Muscle of arm (tissue), 12 donors: ENCODE results near the gene CEP350. TPM values are rescaled to one million over a fixed set of nuclear protein-coding genes. Genes with fewer than 3 reads are reported as not detected.
A peak's percentile ranks its signal among the peaks of the same experiment; 100 is the strongest.
"Not testable (repeated sequence)": the region's sequence is repeated elsewhere in the genome, so short reads cannot be mapped to it uniquely, and the experiment has no call there.

ENCODE experiments used
- DNase-seq: peaks from one replicate; pipeline ENCODE4 v3.0.0-alpha.2; 2013
- polyA plus RNA-seq, 12 donors: library from polyadenylated mRNA; unstranded; fragments of 120-200 nt; gene quantifications; one replicate each; pipeline ENCODE4 v1.2.1, GENCODE V29; 2013; ENCODE audit not compliant: insufficient read length in 12 of 12

CEP350 gene
- polyA plus RNA-seq, 12 donors, result 27.9 to 41.2 (median 33.8) TPM; not detected in 1

DNA sequence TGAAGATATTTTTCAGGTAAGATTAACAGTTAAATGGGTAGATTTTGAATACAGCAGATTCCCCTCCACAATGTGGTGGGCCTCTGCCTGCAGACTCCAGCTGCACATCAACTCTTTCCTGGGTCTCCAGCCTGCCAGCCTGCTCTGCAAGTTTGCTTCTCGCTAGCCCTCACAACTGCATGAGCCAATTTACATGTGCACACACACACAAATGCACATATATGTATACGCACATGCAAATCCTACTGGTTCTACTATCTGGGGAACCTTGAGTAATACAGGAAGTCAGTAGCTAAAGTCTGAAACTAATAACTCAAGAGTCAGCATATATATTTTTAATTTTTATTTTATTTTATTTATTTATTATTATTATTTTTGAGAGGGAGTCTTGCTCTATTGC lies 165.2 kb downstream of the CEP350 start:
- DNase-seq, result no peak

DNA sequence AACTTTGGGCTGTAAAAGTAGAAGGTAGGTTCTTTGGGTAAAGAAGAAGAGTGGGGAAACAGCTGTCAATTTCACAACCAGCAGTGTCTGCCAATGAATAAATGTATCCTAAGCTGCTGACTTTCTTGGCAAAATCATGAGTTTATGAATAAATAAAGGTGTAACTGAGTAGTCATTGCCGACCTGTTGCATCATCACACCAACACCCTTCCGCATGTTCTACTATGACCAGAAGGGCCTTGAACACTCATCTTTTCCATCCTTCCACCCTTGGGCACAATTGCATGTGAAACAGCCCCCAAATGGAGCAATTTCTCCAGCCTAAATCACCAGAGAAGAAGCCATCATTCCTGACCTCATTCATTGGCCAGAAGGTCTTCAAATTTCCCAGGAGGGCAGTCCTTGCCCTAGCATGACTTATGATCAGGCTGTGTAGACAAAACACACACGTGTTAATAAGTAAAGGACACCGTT lies 168.9 kb downstream of the CEP350 start:
- no peak for DNase-seq

DNA sequence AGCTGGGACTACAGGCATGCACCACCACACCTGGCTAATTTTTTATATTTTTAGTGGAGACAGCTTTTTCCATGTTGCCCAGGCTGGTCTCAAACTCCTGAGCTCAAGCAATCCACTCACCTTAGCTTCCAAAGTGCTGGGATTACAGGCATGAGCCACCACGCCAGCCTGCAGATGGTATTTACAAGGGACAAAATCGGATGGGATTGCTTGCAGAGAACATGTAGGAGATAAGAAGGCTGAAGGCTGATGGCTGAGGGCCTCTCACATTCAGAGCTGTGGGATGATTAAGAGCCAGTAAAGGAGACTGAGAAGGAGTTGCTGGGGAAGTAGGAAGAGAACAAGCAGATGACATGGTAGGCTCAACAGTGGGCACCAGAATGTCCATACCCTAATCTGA lies 176.0 kb downstream of the CEP350 start:
- DNase-seq, result no peak

DNA sequence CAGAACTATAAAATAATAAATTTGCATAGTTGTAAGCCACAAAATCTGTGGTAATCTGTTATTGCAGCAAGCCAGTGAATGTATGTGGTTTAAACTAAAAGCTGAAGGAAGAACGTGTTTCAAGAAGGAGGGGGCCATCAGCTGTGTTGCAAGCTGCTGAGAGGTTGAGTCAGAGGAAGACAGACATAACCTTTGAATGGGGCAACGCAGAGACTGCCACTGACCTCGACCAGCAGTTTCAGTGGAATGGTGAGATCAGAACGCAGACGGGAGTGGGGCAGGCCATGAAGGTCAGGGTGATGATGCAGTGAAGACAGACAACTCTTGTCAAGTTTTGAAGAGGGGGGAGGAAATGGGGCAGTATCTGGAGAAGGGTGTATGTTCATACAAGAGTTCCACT lies 176.9 kb downstream of the CEP350 start:
- no peak for DNase-seq

DNA sequence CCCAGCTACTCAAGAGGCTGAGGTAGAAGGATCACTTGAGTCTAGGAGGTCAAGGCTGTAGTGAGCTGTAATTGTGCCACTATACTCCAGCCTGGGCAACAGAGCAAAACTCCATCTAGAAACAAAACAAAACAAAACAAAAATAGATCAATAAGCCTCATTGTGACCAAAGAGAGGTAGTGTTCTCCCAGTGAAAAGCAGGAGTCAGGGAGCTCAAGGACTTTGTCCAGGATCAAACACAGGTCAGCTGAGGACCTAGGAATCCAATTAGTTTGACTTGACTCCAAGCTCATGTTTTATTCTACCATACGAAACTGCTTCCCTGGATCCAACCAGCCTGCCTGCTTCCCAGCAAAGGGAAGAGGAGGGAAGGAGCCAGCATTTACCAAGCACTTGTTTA lies 178.6 kb downstream of the CEP350 start:
- no peak for DNase-seq

DNA sequence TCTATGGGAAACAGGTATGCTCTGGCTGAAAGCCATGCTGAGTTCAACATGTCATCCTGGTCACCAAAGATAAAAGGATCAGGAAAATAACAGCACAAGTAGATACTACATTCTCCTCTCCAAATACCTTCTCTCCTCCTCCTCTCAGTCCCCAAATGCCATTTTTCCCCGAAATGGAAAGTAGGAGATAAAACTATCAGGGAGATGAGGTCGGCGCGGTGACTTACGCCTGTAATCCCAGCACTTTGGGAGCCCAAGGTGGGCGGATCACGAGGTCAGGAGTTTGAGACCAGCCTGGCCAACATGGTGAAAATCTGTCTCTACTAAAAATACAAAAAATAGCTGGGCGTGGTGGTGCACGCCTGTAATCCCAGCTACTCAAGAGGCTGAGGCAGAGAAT lies 179.1 kb downstream of the CEP350 start:
- DNase-seq, result not testable (repeated sequence)

DNA sequence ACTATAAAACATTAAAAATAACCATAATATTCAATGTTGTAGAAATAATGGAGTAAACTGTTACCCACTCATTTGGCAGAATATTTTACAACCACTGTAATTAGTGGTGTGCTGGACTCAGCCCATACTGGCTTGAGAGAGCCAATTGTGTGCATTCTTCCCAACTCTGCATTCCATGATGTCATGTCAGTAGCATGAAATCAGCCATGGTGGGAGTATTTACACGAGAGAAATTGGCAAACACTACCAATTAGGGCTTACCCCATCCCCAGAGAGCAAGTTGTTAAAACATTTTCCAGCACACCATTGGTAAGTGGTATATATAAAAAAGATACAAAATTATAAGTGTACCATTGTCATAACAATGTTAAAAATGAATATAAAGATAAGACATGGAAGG lies 180.9 kb downstream of the CEP350 start:
- no peak for DNase-seq

DNA sequence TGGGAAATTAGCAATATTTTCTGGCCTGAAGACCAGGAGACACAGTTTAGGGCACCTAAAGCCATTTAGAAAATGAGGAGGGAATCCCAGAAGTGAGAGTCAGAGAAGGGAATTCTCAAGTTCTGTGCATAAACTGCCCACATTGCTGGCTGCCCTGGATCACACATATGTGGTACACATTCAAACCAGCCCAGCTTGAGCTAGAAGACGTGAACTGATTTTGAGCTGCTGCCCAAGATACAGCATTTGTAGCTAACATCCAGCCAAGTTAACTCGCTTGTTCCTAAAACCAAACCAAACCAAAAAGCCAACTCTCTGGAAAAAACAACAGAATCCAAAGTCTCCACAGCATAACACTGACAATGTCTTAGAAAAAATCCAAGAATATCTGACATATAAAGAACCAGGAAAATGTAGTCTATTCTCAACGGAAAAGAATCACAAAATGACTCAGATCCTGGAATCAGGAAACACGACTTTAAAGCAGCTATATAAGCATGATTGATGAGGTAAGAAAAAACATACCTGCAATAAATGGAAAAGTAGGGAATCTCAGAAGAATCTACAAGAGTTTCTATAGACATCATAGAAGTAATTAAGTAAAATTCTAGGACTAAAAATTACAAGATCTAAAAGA lies 181.8 kb downstream of the CEP350 start:
- no peak for DNase-seq

DNA sequence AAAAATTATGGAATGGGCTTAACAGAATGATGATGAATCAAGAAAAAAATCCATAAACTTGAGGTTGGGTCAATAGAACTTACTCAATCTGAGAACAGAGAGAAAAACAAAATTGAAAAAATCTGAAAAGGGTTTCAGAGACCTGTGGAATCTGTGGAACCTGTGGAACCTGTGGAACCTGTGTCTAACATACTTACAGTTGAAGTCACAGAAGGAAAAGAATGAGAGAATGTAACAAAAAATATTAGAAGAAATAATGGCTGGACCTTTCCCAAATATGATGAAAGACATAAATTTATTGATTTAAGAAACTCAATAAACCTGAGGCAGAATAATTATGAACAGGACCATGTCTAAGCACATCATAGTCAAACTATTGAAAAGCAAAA lies 182.4 kb downstream of the CEP350 start:
- DNase-seq, result no peak

DNA sequence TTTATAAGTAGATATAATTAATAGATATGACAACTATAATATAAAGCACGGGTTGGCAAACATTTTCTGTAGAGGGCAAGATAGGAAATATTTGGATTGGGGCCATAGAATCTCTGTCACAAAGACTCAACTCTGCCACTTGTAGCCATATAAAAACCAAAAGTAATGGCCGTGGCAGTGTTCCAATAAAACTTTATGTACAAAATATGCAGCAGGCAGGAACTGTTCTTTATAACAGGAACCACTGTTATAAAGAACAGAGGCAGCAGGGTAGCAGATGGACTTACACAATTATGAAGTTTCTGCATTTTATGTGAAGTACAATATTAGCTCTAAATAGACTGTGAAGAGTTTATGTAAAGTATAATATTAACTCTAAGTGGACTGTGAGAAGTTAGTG lies 183.2 kb downstream of the CEP350 start:
- DNase-seq, result no peak

DNA sequence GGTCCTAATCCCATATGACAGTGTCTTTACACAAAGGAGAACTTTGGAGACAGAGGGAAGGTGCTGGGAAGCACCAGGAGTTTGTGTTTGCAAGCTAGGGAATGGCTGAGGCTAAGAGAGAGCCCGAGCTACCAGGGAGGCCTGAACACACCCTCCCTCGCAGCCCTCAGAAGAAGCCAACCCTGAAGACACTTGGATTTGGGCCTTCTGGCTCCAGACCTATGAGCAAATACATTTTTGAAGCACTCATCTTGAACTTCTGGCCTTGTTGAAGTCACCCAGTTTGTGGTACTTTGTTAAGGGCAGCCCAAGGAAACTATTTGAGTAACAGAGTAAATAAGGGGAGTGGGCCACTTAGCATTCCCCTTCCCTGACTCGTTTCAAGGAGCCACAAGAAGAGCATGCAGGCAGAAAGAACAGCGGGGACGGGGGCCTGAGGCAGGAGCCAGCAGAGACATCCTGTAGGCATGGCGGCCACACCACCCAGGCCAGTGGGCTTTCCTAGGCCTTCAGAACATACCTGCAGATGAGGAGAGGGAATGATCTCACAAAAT lies 186.8 kb downstream of the CEP350 start:
- DNase-seq, result no peak

DNA sequence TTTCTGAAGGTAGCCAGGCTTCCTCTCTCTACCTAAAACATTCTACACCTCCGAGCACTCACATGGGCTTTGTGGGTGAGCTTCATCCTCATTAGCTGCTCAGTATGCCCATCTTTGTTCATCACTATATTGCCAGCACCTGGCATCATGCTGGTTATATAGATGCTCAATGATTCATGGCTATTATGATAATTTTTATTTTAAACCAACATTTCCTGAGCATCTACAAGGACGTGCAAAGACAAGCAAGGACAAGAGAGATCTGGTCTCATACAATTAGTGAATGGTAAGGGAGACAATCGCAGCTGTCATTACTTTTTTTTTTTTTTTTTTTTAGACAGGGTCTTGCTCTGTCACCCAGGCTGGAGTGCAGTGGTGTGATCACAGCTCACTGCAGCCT lies 188.7 kb downstream of the CEP350 start:
- no peak for DNase-seq

DNA sequence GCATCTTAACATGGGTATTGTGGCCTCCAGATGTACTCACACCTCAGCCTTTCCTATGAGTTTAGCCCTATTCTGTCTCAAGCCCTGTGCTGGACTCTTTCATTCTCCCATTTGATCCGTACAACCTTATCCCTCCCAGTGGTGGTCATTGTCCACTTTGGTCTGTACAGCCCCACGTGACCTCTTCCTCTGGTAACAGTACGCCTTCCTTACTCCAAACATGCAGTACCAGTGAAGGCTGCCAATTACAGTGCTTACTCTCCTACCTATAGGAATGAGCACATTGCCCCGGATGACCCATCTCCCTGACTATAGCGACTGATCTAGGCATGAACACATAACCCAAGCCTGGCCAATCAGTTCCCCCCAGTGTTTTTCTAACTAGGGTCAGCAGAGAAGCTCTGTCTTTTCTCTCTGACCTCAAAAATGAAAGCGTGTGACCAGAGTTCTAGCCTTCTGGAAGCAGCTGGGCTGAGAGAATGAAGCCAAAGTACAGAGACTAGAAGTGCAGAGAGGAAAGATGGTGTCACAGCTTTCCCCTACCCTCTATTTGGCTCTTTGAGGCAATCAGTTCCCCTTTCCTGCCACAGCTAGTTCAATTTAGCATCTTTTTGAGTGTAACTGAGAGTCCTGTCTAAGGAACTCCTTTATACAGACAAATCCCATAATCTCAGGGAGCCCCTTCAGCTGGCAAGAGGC lies 190.2 kb downstream of the CEP350 start:
- DNase-seq, result no peak

DNA sequence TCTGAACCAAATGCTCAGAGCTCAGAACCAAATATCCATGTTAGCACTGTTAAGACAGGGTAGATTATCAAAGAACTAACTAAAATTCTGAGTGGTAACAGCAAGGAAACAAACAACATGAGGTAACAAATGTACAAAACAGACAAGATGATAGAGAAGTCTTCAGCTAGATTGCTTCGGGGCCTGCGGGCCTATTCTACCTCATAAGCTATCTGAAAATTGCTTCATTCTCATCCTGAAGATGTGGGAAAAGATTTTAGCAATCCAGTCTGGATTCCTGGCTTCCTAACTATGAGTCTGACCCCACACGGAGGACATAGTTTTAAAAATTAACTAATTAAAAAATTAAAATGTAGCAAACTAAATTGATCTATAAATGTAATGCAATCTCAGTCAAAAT lies 190.8 kb downstream of the CEP350 start:
- no peak for DNase-seq

DNA sequence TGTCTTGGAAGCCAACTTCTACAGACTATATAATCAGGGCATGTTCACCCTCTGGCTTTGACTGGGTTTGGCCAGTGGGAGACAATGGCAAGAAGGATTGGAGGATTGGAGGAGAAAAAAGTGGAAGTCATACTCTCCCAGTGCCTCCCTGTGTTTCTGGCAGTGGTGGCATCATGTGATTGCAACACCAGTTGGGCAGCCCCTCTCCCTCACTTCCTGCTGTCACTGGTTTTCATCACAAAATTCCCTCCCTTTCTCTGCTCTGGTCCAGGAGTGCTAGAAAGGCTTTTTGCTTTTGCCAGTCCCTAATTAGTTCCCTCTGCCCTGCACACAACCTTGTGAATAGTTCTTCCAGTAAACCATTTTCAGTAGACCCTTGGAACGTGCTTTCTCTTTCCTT lies 196.4 kb downstream of the CEP350 start:
- no peak for DNase-seq

DNA sequence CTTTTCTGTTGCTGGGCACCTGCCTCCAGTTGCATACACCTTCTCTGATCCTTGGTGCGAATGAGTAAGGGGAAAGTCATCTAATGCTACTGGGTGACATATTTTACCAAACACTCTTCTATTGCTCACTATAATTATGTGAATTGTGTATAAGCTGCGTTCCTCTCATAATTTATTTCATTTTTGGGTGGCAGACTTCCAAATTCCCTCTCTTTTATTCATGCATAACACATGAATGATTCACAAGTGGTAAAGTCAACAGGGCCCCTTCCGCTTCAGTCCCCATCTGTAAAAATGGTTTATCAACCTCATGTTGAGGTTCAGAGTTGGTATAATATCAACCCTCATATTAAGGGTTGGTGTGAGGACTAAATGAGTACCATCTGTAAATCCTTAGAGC lies 196.9 kb downstream of the CEP350 start:
- no peak for DNase-seq

DNA sequence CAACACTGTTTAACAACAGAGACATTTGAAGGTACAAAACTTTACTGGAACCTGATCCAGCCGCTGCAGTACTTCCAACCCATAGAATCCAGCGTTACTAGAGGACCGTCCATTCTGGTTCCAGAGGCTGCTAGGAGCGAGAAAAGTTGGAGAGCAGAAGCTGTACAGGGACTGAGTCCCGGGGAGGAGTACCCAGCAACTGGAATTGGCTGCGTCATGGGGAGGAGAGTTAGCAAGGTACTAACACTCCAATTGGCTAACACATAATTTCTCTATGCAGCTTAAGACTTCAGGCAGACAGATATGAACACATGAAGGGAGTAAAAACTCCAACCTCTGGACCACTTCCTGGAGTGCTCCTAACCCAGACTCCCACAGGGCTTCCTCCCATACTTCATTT lies 198.0 kb downstream of the CEP350 start:
- no peak for DNase-seq

DNA sequence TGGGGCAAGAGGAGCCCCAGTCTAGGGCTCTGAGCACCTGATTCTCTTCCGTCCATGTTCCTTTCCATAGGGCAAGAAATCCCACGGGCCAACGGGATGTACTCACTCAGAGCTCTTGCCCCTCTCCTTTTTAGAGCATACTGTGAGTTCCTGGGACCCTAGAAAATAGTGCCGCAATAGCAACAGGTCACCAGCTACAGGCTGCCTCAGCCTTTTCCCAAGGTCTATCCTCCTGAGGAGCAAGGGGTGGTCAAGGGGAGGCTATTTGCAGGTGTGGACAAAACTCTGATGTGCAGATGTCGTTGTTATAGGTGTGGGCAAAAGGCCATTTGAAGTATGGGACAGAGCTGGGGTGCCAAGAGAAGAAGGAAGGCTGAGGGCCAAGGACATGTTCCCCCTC lies 198.4 kb downstream of the CEP350 start:
- no peak for DNase-seq

DNA sequence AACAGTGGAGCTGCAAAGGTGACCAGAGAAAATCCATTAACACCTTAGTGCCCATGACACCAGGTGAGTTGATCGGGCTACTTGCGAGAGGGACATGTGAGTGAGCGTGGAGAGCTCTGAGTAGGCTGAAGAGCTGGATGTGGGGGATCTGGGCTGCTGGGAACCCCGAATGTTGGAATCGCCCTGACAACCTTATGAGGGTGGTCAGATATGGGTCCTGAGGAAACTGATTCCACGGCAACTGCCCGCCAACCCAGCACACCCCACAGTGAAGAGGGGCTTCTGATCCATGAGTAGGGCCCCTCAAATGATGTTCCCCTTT lies 199.4 kb downstream of the CEP350 start:
- no peak for DNase-seq

DNA sequence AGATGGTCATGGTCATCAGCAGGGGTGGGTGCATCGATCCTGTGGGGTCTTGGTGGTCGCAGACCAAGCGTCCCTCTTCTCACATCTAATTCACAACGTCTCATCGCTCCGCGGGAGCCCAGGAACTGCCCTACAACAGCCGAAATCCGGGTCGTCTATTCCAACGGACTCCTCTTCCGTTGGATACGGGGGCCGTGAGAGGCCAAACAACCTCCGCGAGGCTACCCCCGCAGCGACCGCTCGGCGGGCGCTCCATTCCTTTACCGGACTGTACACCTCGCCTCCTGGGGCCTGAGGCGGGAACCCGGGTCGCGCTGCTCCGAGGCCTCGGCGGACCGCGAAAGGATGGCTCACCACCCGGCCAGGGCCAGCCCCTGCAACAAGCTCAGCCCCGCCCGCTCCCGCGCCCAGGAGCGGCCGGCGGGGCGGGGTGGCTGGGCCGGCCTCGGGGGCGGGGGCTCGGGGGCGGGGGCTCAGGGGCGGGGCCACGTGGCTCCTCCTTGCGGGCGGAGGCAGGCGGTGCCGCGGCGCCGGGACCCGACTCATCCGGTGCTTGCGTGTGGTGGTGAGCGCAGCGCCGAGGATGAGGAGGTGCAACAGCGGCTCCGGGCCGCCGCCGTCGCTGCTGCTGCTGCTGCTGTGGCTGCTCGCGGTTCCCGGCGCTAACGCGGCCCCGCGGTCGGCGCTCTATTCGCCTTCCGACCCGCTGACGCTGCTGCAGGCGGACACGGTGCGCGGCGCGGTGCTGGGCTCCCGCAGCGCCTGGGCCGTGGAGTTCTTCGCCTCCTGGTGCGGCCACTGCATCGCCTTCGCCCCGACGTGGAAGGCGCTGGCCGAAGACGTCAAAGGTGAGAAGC lies 199.9 kb downstream of the CEP350 start, which contains the start of gene QSOX1:
QSOX1 (plus strand) TSS at position 545 of the 857 bp plus-strand sequence; CDS start at position 584, 39 bp downstream.
- DNase-seq, result peak; percentile 91

DNA sequence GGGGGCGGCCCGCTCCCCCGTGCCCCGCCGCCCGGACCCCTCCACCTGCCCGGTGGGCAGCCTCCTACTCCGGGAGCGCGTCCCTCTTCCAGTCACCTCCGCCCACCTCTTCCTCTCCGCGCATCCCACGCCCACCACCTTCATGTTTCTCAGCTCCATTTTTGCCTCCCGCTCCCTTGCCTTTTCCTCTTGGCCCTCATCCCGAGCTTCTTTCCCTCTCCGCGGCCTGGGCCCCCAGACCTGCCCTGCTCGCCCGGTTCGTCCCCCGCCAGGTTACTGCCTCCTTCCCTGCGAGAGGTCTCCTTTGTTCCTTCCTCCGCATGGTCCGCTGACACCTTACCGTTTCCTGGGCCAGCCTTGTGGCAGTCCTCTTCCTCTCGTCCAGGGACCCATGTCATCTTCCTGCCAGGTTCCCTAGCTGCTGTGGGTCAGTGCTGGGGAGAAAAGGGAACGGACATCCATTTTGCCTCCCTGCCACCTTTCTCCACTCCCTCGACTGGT lies 200.6 kb downstream of the CEP350 start:
- DNase-seq, result no peak

DNA sequence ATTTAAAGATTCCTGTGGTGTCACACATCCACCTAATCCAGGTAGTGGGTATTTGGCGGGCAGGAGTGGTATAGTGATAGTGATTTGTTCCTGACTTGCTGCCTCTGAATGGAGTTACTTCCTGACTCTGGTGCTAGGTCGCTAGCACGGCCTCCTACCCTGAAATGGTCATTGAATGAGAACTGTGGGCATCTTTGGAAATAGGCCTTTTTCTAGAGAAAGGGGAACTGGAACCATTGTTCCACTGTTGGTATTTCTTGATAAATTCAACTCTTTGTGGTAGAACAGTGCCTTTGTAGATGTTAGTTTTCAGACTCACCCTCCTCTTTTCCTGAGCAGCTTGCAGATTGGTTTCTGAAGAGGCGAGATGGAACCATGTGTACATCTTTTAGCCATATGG lies 201.6 kb downstream of the CEP350 start:
- no peak for DNase-seq
